ENCODE data around the gene STX17.

The STX17 gene

DNA sequence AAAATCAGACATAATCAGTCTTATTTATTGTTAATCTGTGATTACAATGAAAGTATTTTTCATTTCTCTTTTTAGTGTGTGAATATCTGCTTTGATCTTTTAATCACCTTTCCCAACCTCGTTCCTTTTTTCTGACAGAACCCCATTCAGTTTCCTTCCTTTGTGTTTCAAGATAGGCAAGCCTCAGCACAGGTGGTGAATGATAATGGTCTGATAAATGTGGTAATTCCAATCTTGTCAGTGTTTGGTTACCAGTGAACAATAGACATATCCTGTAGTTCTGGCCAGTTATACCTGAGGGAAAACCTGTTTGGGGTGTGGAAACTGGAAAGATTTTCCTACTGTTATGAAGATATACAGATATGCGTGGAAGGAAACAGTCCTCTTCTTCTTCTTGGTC is 13.5 kb downstream of the STX17 start:
- Histone ChIP-seq H3K27ac (ENCODE audit: low read depth, low read length) (no peak overlapping the region), H3K9me3 (ENCODE audit: insufficient read depth, low read length) (no peaks in the 10 kb centered on the region), H2AFZ (ENCODE audit: low read depth, low read length, severe bottlenecking) (no peak overlapping the region), H3F3A (ENCODE audit: insufficient read depth) (no peaks in the 10 kb centered on the region), H3K4me3 (ENCODE audit: insufficient read depth, low read length, poor library complexity, severe bottlenecking) (no peak overlapping the region), H3K9ac (ENCODE audit: low read length) (no peak overlapping the region), H3K9me2 (replicated peaks; ENCODE audit: insufficient read depth, low read length) (no peaks in the 10 kb centered on the region), H3K79me2 (ENCODE audit: insufficient read depth, low read length) (no peaks in the 10 kb centered on the region), H3K36me3 (ENCODE audit: low read length) (peaks cover 11% of the 10 kb centered on the region), H4K20me1 (ENCODE audit: low read depth, low read length) (no peaks in the 10 kb centered on the region), H3K4me2 (ENCODE audit: low read depth, low read length, poor library complexity, severe bottlenecking) (no peak overlapping the region), H3K27me3 (ENCODE audit: low read length) (no peaks in the 10 kb centered on the region)
- TF ChIP-seq, protein P1, sequence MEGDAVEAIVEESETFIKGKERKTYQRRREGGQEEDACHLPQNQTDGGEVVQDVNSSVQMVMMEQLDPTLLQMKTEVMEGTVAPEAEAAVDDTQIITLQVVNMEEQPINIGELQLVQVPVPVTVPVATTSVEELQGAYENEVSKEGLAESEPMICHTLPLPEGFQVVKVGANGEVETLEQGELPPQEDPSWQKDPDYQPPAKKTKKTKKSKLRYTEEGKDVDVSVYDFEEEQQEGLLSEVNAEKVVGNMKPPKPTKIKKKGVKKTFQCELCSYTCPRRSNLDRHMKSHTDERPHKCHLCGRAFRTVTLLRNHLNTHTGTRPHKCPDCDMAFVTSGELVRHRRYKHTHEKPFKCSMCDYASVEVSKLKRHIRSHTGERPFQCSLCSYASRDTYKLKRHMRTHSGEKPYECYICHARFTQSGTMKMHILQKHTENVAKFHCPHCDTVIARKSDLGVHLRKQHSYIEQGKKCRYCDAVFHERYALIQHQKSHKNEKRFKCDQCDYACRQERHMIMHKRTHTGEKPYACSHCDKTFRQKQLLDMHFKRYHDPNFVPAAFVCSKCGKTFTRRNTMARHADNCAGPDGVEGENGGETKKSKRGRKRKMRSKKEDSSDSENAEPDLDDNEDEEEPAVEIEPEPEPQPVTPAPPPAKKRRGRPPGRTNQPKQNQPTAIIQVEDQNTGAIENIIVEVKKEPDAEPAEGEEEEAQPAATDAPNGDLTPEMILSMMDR (IDR thresholded peaks at IDR 0.05; ENCODE audit: insufficient read depth, low read length, poor library complexity, severe bottlenecking), result no peak
- no peak for TF ChIP-seq EZH2phosphoT487 (conservative IDR thresholded peaks at IDR 0.05; ENCODE audit: low read length)

DNA sequence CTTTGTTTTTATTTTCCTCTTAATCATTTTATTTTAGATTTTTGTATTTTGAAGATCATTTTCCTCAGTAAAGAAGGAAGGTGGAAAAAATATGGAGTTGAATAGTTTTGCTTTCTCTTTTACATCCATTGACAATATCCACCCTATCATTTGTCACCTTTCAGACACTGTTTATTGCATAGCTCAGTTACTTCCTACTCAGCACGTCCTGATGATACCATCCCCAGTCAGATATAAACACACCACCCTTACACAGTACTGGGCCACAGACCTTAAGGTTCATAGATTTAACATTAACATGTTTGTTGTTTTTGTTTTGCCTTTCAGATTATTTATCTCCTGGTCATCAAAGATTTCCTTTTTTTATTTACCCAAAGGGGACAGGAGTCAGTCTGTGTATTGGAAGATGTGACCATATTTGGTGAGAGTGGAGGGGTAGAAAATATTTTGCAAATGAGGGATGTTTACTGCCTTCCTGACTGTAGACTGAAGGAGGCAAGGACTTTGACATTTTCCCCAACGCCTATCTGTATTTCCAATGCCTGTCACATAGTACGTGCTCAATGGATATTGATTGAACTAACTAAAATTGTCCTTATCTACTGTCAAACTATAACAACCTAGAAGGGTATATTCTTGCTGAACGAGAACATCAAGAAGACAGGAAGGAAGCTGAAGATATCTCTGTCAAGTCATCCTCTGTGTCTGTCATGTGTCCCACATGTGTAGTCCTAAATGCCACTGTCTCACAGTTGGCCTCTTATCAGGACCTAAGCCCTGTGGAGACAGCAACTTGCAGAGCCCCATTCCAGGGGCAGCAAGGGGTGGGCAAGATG is 15.6 kb downstream of the STX17 start:
- H3K9ac ChIP-seq (ENCODE audit: low read length), result no peak overlapping the region
- H4K20me1 ChIP-seq (ENCODE audit: low read depth, low read length), result no peaks in the 10 kb centered on the region
- H3K4me3 ChIP-seq (ENCODE audit: insufficient read depth, low read length, poor library complexity, severe bottlenecking), result no peak overlapping the region
- no peaks in the 10 kb centered on the region for H3F3A ChIP-seq (ENCODE audit: insufficient read depth)
- H3K27me3 ChIP-seq (ENCODE audit: low read length), result no peaks in the 10 kb centered on the region
- H3K36me3 ChIP-seq (ENCODE audit: low read length), result peaks cover 18% of the 10 kb centered on the region
- no peaks in the 10 kb centered on the region for H3K9me3 ChIP-seq (ENCODE audit: insufficient read depth, low read length)
- H3K79me2 ChIP-seq (ENCODE audit: insufficient read depth, low read length), result no peaks in the 10 kb centered on the region
- H3K9me2 ChIP-seq (replicated peaks; ENCODE audit: insufficient read depth, low read length), result no peaks in the 10 kb centered on the region
- H3K4me2 ChIP-seq (ENCODE audit: low read depth, low read length, poor library complexity, severe bottlenecking), result no peak overlapping the region
- H3K27ac ChIP-seq (ENCODE audit: low read depth, low read length), result no peak overlapping the region
- no peak overlapping the region for H2AFZ ChIP-seq (ENCODE audit: low read depth, low read length, severe bottlenecking)
- TF ChIP-seq, protein P1 (IDR thresholded peaks at IDR 0.05; ENCODE audit: insufficient read depth, low read length, poor library complexity, severe bottlenecking), result no peak
- TF ChIP-seq EZH2phosphoT487 (conservative IDR thresholded peaks at IDR 0.05; ENCODE audit: low read length), result no peak

- TF ChIP-seq, protein P1 (IDR thresholded peaks at IDR 0.05; ENCODE audit: insufficient read depth, low read length, poor library complexity, severe bottlenecking), result no peak
- TF ChIP-seq EZH2phosphoT487 (conservative IDR thresholded peaks at IDR 0.05; ENCODE audit: low read length), result no peak
- H3K27ac ChIP-seq (ENCODE audit: low read depth, low read length), result no peak overlapping the region
- peaks cover 18% of the 10 kb centered on the region for H3K36me3 ChIP-seq (ENCODE audit: low read length)
Measured at GRCh38 chr9:99922711-99923030, 16.2 kb downstream of the STX17 start.

More at GRCh38 chr9:99922711-99923030, 16.2 kb downstream of the STX17 start:
- Histone ChIP-seq H3K79me2 (ENCODE audit: insufficient read depth, low read length) (no peaks in the 10 kb centered on the region), H4K20me1 (ENCODE audit: low read depth, low read length) (no peaks in the 10 kb centered on the region), H3K4me2 (ENCODE audit: low read depth, low read length, poor library complexity, severe bottlenecking) (no peak overlapping the region), H3K9me3 (ENCODE audit: insufficient read depth, low read length) (no peaks in the 10 kb centered on the region), H3K9me2 (replicated peaks; ENCODE audit: insufficient read depth, low read length) (no peaks in the 10 kb centered on the region), H3K27me3 (ENCODE audit: low read length) (no peaks in the 10 kb centered on the region), H3K4me3 (ENCODE audit: insufficient read depth, low read length, poor library complexity, severe bottlenecking) (no peak overlapping the region), H2AFZ (ENCODE audit: low read depth, low read length, severe bottlenecking) (no peak overlapping the region), H3F3A (ENCODE audit: insufficient read depth) (no peaks in the 10 kb centered on the region), H3K9ac (ENCODE audit: low read length) (no peak overlapping the region)
